Activated naive CD4-positive, alpha-beta T cell treated with anti-CD3 and anti-CD28 coated beads, Interleukin-2, amount 10 ng/mL, durations not matched to agents 7 days and 5 days (primary cell): Measurements from ENCODE around the gene SZRD1.
"Not testable (repeated sequence)": the region's sequence is repeated elsewhere in the genome, so short reads cannot be mapped to it uniquely, and the experiment has no call there.

Source experiments
- CTCF ChIA-PET: fragments of 350-600 bp; sonication (Branson Sonifier 250); formaldehyde crosslinking; loops from one replicate; lab custom pipeline; 2021; ENCODE audit warnings: antibody characterized with exemption; lab: Charles Lee
- DNase-seq: peaks from one replicate; pipeline ENCODE4 v3.0.0-alpha.2; 2020
- H3K27ac Mint-ChIP-seq: one replicate; pipeline ENCODE4 v1.8.0; 2021; ENCODE audit warnings: mild to moderate bottlenecking, moderate library complexity, mixed read lengths
- H3K27me3 Mint-ChIP-seq: one replicate; pipeline ENCODE4 v1.8.0; 2021; ENCODE audit warnings: mild to moderate bottlenecking, mixed read lengths
- H3K36me3 Mint-ChIP-seq: one replicate; pipeline ENCODE4 v1.8.0; 2021; ENCODE audit warnings: mixed read lengths
- H3K4me1 Mint-ChIP-seq: one replicate; pipeline ENCODE4 v1.8.0; 2021; ENCODE audit warnings: mixed read lengths
- H3K4me3 Mint-ChIP-seq: one replicate; pipeline ENCODE4 v1.8.0; 2021; ENCODE audit warnings: mild to moderate bottlenecking, moderate library complexity, mixed read lengths
- H3K9me3 Mint-ChIP-seq: one replicate; pipeline ENCODE4 v1.8.0; 2021; ENCODE audit warnings: mixed read lengths

The SZRD1 gene

DNA sequence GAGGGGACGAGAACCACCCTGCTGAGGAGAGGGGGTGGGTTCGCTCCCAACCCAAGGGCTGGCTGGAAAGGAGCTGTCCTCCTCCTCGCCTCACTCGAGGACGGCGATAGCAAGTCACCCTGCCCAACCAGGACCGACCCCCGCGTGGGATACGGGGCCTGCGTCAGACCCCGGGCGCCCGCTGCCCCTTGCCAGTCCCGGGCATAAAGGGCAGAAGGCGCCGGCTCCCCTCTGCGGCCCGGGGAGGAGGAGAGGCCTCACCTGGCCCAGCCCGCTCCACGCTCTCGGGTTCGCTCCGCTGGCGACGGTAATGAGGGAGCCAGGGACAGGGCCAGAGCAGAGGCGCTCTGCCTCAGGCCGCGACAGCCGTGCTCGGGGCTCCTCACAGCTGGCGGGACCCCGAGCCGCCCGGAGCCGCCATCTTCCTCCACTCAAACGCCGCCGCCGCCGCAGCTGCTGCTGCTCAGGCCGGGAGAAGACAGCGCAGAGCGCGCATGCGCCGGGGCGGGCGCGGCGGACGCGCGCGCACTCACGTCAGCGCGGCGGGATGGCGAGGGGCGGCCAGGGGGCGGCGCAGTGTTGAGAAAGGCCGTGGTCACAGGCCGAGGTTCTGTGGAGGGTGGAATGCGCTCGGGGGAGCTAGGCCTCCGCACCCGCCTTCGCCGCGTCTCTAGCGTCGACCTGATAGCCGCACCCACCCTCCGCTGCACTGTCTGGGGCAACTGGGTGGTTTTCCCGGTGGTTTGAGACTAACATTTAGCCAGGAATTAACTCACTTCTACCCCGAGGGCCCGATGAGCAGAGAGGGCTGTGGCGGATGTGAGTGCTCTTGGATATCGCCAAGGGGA lies 14.8 kb upstream of the SZRD1 start, which contains the start of gene FBXO42:
Gene FBXO42, minus strand, starts transcription at position 487 of the 848 bp plus-strand sequence. CDS start 37,062 bp downstream, outside the sequence.
- peak; percentile 93 for DNase-seq
- H3K4me1 Mint-ChIP-seq = peaks cover 33% of the 10 kb centered on the region
- CTCF ChIA-PET = interaction anchor here (1.0 to 2.6 kb wide), 7 partner anchors 11 to 274 kb away, joined by 3 to 42 read pairs (median 4); no protein-coding TSS in a partner anchor

DNA sequence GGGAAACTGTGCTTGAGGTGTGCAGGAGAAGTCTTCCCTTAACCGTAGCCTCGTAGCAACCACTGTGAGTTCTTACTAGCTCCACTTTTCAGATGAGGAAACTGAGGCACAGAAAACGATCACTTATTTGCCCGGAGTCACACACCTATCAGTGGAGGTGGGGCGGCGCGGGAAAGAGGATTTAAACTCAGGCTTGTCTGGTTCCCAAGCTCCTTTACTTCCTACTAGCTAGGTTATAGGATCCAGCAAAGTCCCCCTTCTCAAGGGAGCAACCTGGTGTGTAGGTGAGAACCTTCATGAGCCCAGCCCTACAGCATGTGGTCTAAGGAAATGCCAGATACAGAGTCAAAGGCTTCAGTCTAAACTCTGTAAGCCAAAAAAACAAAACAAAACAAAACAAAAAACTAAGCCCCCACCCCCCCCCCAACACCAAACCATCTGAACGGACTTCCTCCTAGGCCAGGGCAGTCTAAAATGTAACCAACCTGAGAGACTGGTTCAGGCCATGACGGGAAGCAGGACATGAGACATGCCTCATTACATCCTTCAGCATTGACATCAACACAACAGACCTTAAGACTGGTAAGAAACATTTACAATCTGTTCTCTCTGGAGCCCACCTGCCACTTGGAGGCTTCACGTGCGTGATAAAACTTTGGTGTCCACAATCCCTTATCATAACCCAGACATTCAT lies 14.1 kb upstream of the SZRD1 start:
- DNase-seq = peak; percentile 22
- peak overlapping the region; percentile 97 for H3K4me3 Mint-ChIP-seq
- H3K27me3 Mint-ChIP-seq = no peaks in the 10 kb centered on the region
- no peaks in the 10 kb centered on the region for H3K9me3 Mint-ChIP-seq
- peak overlapping the region; percentile 94 for H3K27ac Mint-ChIP-seq
- peaks cover 33% of the 10 kb centered on the region for H3K4me1 Mint-ChIP-seq
- H3K36me3 Mint-ChIP-seq = peaks cover 9% of the 10 kb centered on the region
- CTCF ChIA-PET = interaction anchor here (1.0 to 2.6 kb wide), 7 partner anchors 10 to 275 kb away, joined by 3 to 42 read pairs (median 4); no protein-coding TSS in a partner anchor

More for the DNA sequence above, 14.8 kb upstream of the SZRD1 start, which contains the start of gene FBXO42:
- no peaks in the 10 kb centered on the region for H3K27me3 Mint-ChIP-seq
- no peaks in the 10 kb centered on the region for H3K9me3 Mint-ChIP-seq
- peak within 1 kb of the TSS; percentile 94 for H3K27ac Mint-ChIP-seq
- peak within 1 kb of the TSS; percentile 97 for H3K4me3 Mint-ChIP-seq
- peaks cover 9% of the 10 kb centered on the region for H3K36me3 Mint-ChIP-seq

DNA sequence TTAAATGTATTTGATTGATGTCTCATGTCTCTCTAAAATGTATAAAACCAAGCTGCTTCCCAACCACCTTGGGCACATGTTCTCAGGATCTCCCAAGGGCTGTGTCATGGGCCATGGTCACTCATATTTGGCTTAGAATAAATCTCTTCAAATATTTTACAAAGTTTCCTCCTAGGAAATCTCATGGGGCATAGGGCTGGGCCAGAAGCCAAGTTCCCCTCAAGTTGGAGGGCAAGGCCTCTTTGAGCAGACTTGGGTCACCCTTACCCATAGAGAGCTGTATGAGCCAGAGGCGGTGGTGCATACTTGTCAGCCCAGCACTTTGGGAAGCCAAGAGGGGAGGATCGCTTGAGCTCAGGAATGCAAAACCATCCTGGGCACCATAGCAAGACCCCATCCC lies 12.4 kb upstream of the SZRD1 start:
- Mint-ChIP-seq H3K36me3 (peaks cover 9% of the 10 kb centered on the region), H3K4me3 (no peak overlapping the region), H3K4me1 (peaks cover 30% of the 10 kb centered on the region), H3K27me3 (no peaks in the 10 kb centered on the region), H3K27ac (peak overlapping the region; percentile 33), H3K9me3 (no peaks in the 10 kb centered on the region)
- CTCF ChIA-PET = interaction anchor here (0.5 to 1.5 kb wide), 3 partner anchors 8 to 510 kb away, joined by 3 to 5 read pairs (median 5); no protein-coding TSS in a partner anchor
- no peak for DNase-seq

DNA sequence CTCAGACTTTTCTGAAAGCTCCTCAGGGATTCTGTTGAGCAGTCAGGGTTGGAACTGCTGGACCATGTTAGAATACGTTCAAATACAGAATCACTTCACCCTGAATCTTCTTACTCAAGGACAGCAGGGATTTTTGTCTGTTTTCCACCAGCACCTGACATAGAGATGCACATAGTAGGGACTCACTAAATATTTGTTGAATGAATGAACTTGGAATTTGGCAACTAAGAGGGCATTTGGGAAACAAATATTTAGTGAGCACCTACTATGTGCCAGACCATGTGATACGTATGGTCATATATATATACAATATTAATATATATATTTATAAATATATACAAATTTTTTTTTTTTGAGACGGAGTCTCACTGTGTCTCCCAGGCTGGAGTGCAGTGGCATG lies 10.2 kb upstream of the SZRD1 start:
- H3K9me3 Mint-ChIP-seq = no peaks in the 10 kb centered on the region
- no peak for DNase-seq
- no peak overlapping the region for H3K27ac Mint-ChIP-seq
- no peaks in the 10 kb centered on the region for H3K27me3 Mint-ChIP-seq
- no peak overlapping the region for H3K4me3 Mint-ChIP-seq
- H3K4me1 Mint-ChIP-seq = peaks cover 14% of the 10 kb centered on the region
- no peaks in the 10 kb centered on the region for H3K36me3 Mint-ChIP-seq
- CTCF ChIA-PET = no interaction called here

DNA sequence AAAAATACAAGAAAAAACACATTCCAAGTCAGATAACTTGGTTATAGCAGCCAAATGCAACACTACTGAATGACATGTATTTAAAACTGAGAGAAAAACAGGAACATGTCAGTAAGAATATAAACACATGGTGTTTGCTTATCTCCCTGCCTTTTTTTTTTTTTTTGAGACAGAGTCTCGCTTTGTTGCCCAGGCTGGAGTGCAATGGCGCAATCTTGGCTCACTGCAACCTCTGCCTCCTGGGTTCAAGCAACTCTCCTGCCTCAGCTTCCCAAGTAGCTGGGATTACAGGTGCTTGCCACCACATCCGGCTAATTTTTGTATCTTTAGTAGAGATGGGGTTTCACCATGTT lies 1.9 kb upstream of the SZRD1 start:
- CTCF ChIA-PET = interaction anchor here (0.5 to 7.0 kb wide), 5 partner anchors 9 to 283 kb away, joined by 3 to 42 read pairs (median 4); partner anchors contain the start of genes FBXO42 and NECAP2
- H3K4me1 Mint-ChIP-seq = peaks cover 33% of the 10 kb centered on the region
- not testable (repeated sequence) for H3K27me3 Mint-ChIP-seq, H3K27ac Mint-ChIP-seq, H3K4me3 Mint-ChIP-seq, H3K9me3 Mint-ChIP-seq, DNase-seq, H3K36me3 Mint-ChIP-seq

DNA sequence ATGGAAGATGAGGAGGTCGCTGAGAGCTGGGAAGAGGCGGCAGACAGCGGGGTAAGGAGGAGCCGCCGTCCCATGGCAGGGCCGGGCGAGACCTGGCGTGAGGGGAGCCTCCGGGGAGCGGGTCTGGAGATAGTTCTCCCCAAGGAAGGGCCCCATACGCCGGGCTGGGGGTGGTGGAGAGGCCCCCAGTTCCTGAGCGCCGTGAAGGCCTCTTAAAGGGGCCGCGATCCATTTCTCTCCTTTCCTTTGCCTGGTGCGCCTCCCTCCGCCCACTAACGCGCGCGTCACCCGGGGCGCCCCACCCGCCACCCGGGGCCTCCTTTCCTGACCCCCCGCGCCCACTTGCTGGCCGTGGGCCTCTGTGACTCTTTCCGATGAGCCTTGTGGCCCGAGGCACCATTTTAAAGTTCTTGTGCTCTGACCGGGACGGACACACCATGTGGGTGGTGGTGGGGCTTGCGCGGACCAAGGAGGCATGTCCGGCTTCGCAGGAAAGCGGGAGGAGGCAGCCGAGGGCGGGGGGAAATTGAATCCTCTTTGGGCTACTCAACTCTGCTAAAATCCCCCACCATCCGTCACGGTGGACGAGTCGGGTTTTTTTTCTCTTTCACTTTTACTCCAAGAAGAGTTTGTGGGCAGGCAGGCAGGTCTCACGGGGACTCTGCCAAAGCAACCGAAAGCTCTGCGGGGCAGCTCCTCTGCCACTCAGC lies 371 bp downstream of the SZRD1 start:
- CTCF ChIA-PET = interaction anchor here (0.7 to 1.9 kb wide), 2 partner anchors 14 to 123 kb away, joined by 3 to 4 read pairs; no protein-coding TSS in a partner anchor
- peaks cover 50% of the 10 kb centered on the region for H3K4me1 Mint-ChIP-seq
- no peaks in the 10 kb centered on the region for H3K9me3 Mint-ChIP-seq
- peak overlapping the region; percentile 95 for H3K4me3 Mint-ChIP-seq
- peak overlapping the region; percentile 99 for H3K27ac Mint-ChIP-seq
- H3K27me3 Mint-ChIP-seq = no peaks in the 10 kb centered on the region
- peak; percentile 88 for DNase-seq
- peaks cover 13% of the 10 kb centered on the region for H3K36me3 Mint-ChIP-seq

DNA sequence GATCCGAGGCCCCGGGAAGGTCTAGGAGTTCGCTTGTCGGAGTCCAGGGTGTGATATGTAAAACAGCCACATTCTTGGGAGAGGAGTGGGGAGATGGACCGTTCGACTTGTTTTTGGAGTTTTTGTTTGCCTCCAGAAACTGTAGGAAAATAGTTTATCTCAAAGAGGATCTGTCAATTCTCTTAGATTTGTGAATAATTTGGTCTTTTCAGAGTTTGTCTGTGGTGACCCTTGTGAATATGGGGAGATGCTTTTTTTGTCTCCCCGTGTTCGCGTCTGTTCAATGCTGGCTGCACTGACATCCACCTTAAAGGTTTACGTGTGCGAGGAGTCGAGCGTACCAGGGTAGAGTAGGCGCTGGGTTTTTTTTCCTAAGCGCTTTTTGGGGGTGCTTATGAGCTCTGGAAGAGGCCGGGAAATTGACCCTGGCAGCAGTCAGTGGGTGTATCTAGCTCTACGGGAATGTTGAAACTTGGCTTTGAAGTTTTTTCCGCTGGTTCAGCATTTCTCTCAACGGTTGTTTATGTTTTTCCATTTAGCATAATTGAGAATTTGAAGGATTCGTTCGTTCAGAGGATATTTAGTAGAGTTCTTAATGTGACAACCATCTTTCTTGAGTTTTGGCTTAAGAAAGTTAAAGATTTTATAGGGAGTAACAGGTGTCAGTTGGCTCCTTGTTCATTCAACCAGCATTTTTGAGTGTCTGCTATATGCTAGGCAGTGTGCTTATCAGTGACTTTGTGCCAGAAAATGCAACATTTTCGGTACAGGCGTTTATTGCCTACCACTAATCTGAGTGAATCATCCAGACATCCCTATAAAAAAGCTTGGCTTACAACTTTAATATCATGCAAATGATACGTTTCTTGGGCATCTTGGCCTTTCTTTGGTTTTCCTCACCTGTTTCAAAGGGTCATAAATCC lies 1.2 kb downstream of the SZRD1 start:
- CTCF ChIA-PET = interaction anchor here (0.7 to 1.9 kb wide), 2 partner anchors 13 to 124 kb away, joined by 3 to 4 read pairs; no protein-coding TSS in a partner anchor
- Mint-ChIP-seq H3K27me3 (no peaks in the 10 kb centered on the region), H3K4me3 (peak overlapping the region; percentile 95), H3K36me3 (peaks cover 19% of the 10 kb centered on the region), H3K4me1 (peaks cover 55% of the 10 kb centered on the region), H3K9me3 (no peaks in the 10 kb centered on the region), H3K27ac (peak overlapping the region; percentile 99)
- DNase-seq = no peak

DNA sequence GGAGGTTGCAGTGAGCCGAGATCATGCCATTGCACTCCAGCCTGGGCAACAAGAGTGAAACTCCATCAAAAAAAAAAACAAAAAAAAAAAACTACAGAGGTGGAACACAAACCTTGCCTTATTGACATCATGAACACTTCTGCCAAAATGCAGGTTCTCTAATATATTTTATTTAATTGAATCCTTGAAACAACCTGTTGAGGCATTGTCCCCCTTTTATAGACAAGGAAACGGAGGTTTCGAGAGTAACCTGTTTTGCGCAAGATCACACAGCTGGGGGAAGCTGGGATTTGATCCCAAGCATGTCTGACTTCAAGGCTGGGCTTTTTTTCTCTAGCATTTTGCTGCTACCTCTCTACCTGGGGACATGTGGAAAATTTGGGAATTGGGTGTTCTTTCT lies 2.8 kb downstream of the SZRD1 start:
- DNase-seq = no peak
- Mint-ChIP-seq H3K27ac (no peak overlapping the region), H3K4me3 (peak overlapping the region; percentile 95), H3K4me1 (peaks cover 58% of the 10 kb centered on the region), H3K27me3 (no peaks in the 10 kb centered on the region), H3K36me3 (peaks cover 26% of the 10 kb centered on the region), H3K9me3 (no peaks in the 10 kb centered on the region)
- CTCF ChIA-PET = interaction anchor here (1.9 kb wide), 1 partner anchor 71 kb away, joined by 6 read pairs; the partner anchor contains the start of gene NECAP2

DNA sequence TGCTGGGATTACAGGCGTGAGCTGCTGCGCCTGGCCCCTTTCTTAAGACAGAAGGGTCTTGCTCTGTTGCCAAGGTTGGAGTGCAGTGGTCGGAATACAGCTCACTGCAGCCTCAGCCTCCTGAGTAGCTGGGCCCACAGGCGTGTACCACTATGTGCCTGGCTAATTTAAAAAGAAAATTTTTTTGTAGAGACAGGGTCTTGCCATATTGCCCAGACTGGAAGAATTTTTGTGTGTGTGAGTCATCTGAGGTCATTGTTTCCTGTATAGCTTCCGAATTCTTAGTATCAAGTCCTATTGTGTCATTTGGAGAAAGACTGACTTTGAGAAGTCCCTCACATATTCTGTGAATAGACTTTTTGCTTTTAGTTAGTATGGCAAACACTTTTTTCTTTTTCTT lies 4.7 kb downstream of the SZRD1 start:
- peaks cover 34% of the 10 kb centered on the region for H3K36me3 Mint-ChIP-seq
- no peaks in the 10 kb centered on the region for H3K9me3 Mint-ChIP-seq

DNA sequence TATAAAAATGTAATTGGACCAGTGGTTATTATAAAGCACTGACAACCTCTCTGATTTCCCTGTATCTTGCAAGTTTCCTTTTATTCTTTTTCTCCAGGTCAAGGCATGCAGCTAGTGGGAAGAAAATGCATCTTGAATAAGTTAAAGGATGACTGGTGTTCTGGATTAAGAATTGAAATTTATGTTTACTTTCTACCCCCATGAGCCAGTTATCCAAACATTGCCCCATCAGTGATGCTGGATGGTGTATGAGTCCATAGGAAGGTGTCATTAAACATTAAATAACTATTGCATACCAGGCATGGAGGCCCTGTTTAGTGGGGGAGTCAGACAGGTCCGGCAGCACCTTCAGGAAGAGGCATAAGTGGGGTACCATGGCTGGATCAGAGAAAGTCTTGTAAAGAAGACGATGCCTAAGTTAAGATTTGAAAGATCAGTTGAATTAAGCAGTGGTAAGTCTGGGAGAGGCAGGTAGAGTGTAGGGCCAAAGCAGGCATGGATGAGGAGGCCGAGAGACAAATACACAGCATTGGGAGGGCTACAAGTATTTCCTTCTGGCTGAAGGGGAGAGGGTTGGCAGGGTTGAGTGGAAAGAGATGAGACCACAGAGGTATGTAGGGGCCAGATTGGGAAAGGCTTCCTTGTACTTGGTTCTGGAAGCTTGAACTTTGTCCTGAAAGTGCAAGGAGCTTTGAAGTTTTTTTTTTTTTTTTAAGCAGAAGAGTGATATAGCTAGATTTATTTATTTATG lies 5.7 kb downstream of the SZRD1 start:
- CTCF ChIA-PET = interaction anchor here (1.1 kb wide), 1 partner anchor 9 kb away, joined by 4 read pairs; no protein-coding TSS in a partner anchor

More for the DNA sequence above, 4.7 kb downstream of the SZRD1 start:
- Mint-ChIP-seq H3K27ac (peak overlapping the region; percentile 83), H3K27me3 (no peaks in the 10 kb centered on the region), H3K4me1 (peaks cover 69% of the 10 kb centered on the region), H3K4me3 (no peak overlapping the region)
- CTCF ChIA-PET = interaction anchor here (0.5 to 1.1 kb wide), 2 partner anchors 8 to 51 kb away, joined by 4 read pairs; no protein-coding TSS in a partner anchor
- no peak for DNase-seq

DNA sequence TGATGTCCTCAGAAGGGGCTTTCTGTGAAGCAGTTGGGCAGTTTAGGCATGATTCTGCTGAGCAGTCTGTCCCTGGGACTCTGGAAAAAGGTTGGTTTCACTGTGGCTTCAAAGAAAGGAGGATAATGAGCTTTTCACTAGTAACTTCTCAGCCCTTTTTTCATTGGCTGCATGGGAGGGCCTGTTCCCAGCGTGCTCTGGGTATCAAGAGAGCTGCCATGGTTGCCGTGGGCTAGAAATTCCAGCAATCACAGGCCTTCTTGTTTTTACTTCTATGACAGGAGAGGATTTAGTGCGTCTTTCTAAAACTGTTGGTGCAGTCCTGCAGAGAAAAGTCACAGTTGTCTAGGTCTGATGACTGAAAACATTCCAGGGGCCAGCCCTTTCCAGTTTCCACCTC lies 7.2 kb downstream of the SZRD1 start:
- Mint-ChIP-seq H3K4me3 (no peak overlapping the region), H3K4me1 (peaks cover 64% of the 10 kb centered on the region), H3K36me3 (peaks cover 28% of the 10 kb centered on the region), H3K9me3 (no peaks in the 10 kb centered on the region), H3K27me3 (no peaks in the 10 kb centered on the region), H3K27ac (peak overlapping the region; percentile 67)
- CTCF ChIA-PET = interaction anchor here (0.7 to 1.5 kb wide), 3 partner anchors 11 to 67 kb away, joined by 4 to 5 read pairs (median 4); partner anchors contain the start of gene NECAP2
- DNase-seq = no peak

More for the DNA sequence above, 5.7 kb downstream of the SZRD1 start:
- H3K4me3 Mint-ChIP-seq = no peak overlapping the region
- no peaks in the 10 kb centered on the region for H3K9me3 Mint-ChIP-seq
- peaks cover 33% of the 10 kb centered on the region for H3K36me3 Mint-ChIP-seq
- H3K4me1 Mint-ChIP-seq = peaks cover 74% of the 10 kb centered on the region
- H3K27me3 Mint-ChIP-seq = no peaks in the 10 kb centered on the region
- peak overlapping the region; percentile 83 for H3K27ac Mint-ChIP-seq
- DNase-seq = no peak
